ENCODE data around the gene NLRC5.

DNA sequence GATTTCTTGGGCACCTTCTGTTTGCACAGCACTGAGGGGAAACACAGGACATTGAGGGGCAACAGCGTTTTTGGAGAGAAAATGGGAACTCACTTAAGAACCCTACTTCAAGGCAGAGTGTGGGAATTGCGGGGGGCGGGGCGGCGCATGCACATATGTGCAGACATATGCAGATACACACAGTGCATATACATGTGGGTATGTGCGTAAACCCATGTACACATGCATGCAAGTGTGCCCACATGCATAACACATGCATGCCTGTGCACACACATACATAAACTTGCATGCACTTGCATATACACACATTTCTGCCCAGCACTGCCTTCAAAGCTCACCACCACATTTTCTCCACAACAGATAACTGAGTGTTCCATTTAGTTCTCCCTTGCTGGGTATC lies 32.4 kb downstream of the NLRC5 start:
- TF ChIP-seq, protein P1, sequence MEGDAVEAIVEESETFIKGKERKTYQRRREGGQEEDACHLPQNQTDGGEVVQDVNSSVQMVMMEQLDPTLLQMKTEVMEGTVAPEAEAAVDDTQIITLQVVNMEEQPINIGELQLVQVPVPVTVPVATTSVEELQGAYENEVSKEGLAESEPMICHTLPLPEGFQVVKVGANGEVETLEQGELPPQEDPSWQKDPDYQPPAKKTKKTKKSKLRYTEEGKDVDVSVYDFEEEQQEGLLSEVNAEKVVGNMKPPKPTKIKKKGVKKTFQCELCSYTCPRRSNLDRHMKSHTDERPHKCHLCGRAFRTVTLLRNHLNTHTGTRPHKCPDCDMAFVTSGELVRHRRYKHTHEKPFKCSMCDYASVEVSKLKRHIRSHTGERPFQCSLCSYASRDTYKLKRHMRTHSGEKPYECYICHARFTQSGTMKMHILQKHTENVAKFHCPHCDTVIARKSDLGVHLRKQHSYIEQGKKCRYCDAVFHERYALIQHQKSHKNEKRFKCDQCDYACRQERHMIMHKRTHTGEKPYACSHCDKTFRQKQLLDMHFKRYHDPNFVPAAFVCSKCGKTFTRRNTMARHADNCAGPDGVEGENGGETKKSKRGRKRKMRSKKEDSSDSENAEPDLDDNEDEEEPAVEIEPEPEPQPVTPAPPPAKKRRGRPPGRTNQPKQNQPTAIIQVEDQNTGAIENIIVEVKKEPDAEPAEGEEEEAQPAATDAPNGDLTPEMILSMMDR (IDR thresholded peaks at IDR 0.05; ENCODE audit: borderline replicate concordance, extremely low read depth, low read length, poor library complexity, severe bottlenecking) = no peak
- no peak for TF ChIP-seq EZH2 (IDR thresholded peaks at IDR 0.05; ENCODE audit: borderline replicate concordance, low read depth, low read length, severe bottlenecking)

Measured in DND-41 (cell line).